Umbilical cord (tissue), 2 donors: ENCODE data around the gene RRH. TPM values are rescaled to one million over a fixed set of nuclear protein-coding genes. Genes with fewer than 3 reads are reported as not detected.
"Not testable (repeated sequence)": the region's sequence is repeated elsewhere in the genome, so short reads cannot be mapped to it uniquely, and the experiment has no call there.

ENCODE experiments used
- DNase-seq: peaks from one replicate; pipeline ENCODE4 v3.0.0-alpha.2; 2015; ENCODE audit warnings: low spot score
- total RNA-seq: library from RNA; depleted of rRNA; stranded (reverse); fragments of >200 nt; gene quantifications from one replicate; pipeline ENCODE4 v1.2.3, GENCODE V29; 2014; ENCODE audit warnings: low replicate concordance; ENCODE audit not compliant: insufficient read depth

The RRH gene
- total RNA-seq, result not detected

- no peak for DNase-seq
These were observed at the start of gene RRH for GRCh38 chr4:109827672-109828071. TSS of gene RRH (plus strand) at chr4:109827972. CDS start at chr4:109828028, 56 bp downstream.

GRCh38 chr4:109782092-109782491 lies 45.7 kb upstream of the RRH start:
- not testable (repeated sequence) for DNase-seq

- no peak for DNase-seq
These were observed 40.9 kb upstream of the RRH start for GRCh38 chr4:109786846-109787245.

GRCh38 chr4:109787807-109788206 lies 40.0 kb upstream of the RRH start:
- no peak for DNase-seq

GRCh38 chr4:109795059-109795458 lies 32.7 kb upstream of the RRH start:
- DNase-seq, result no peak

GRCh38 chr4:109798866-109799265 lies 28.9 kb upstream of the RRH start:
- DNase-seq, result no peak

- DNase-seq, result no peak
These were observed 26.5 kb upstream of the RRH start for GRCh38 chr4:109801099-109801789.

GRCh38 chr4:109801895-109802319 lies 25.9 kb upstream of the RRH start, which contains the start of gene CFI:
TSS of gene CFI (minus strand) at chr4:109801999. CDS start at chr4:109801971, 28 bp downstream.
- DNase-seq, result peak; percentile 82

- peak; percentile 34 for DNase-seq
These were observed 23.7 kb upstream of the RRH start for GRCh38 chr4:109803924-109804571.

- DNase-seq, result no peak
These were observed 18.1 kb upstream of the RRH start for GRCh38 chr4:109809655-109810054.

GRCh38 chr4:109810552-109811387 lies 17.0 kb upstream of the RRH start:
- DNase-seq, result no peak

GRCh38 chr4:109811707-109812106 lies 16.1 kb upstream of the RRH start:
- DNase-seq, result no peak

- DNase-seq, result peak; percentile 98
These were observed 12.4 kb upstream of the RRH start, which contains the start of gene GAR1 for GRCh38 chr4:109815151-109816081. TSS of gene GAR1 (plus strand) at chr4:109815762. CDS start at chr4:109816165, 403 bp downstream.

- DNase-seq, result no peak
These were observed 11.7 kb upstream of the RRH start for GRCh38 chr4:109816082-109816442.

- DNase-seq, result no peak
These were observed 10.9 kb upstream of the RRH start for GRCh38 chr4:109816894-109817293.

- no peak for DNase-seq
These were observed 9.5 kb upstream of the RRH start for GRCh38 chr4:109818268-109818667.

GRCh38 chr4:109820563-109820962 lies 7.2 kb upstream of the RRH start:
- DNase-seq, result no peak

- no peak for DNase-seq
These were observed 6.6 kb upstream of the RRH start for GRCh38 chr4:109821185-109821584.

GRCh38 chr4:109826719-109827118 lies 1.1 kb upstream of the RRH start:
- DNase-seq, result peak; percentile 54

- no peak for DNase-seq
These were observed 6.0 kb downstream of the RRH start for GRCh38 chr4:109833756-109834155.

GRCh38 chr4:109836985-109837384 lies 9.2 kb downstream of the RRH start:
- DNase-seq, result no peak
